Lung (tissue), 12 donors: ENCODE results near the gene TSKU. TPM values are rescaled to one million over a fixed set of nuclear protein-coding genes. Genes with fewer than 3 reads are reported as not detected.

ENCODE experiments used
- ATAC-seq: fragments of 200-7000 bp; cut with Tn5 transposase; one replicate; pipeline ENCODE4 v1.9.1; 2020; ENCODE audit warnings: moderate number of reproducible peaks; ENCODE audit not compliant: insufficient read depth, low FRiP score
- DNase-seq, 3 donors: peaks; one replicate each; pipeline ENCODE4 v3.0.0-alpha.2; 2013 to 2017
- H3K27ac ChIP-seq, 2 donors: one replicate each; pipeline ENCODE4 v1.5.1; 2013; ENCODE audit warnings: mild to moderate bottlenecking in 2 of 2, moderate library complexity in 2 of 2, control low read depth in 1 of 2, inconsistent platforms in 1 of 2, low read depth in 1 of 2, low read length in 1 of 2
- H3K27me3 ChIP-seq, 3 donors: one replicate each; pipeline ENCODE4 v1.5.1; 2013; ENCODE audit warnings: low read length in 2 of 3; ENCODE audit not compliant: control insufficient read depth in 3 of 3, insufficient read depth in 3 of 3
- H3K36me3 ChIP-seq, 4 donors: one replicate each; pipeline ENCODE4 v1.5.1; 2013; ENCODE audit warnings: low read length in 4 of 4, mild to moderate bottlenecking in 1 of 4, moderate library complexity in 1 of 4; ENCODE audit not compliant: control insufficient read depth in 4 of 4, insufficient read depth in 4 of 4
- H3K4me1 ChIP-seq, 5 donors: one replicate each; pipeline ENCODE4 v1.5.1; 2013; ENCODE audit warnings: low read length in 5 of 5, mild to moderate bottlenecking in 2 of 5, moderate library complexity in 1 of 5; ENCODE audit not compliant: control insufficient read depth in 5 of 5, insufficient read depth in 5 of 5
- H3K4me3 ChIP-seq: one replicate; pipeline ENCODE4 v1.5.1; 2013; ENCODE audit warnings: mild to moderate bottlenecking, control low read depth, moderate library complexity
- H3K9ac ChIP-seq, 2 donors: one replicate each; pipeline ENCODE4 v1.5.1; 2013; ENCODE audit warnings: low read length in 2 of 2, control low read depth in 1 of 2; ENCODE audit not compliant: insufficient read depth in 1 of 2
- H3K9me3 ChIP-seq, 4 donors: one replicate each; pipeline ENCODE4 v1.5.1; 2013; ENCODE audit warnings: low read length in 3 of 4, mild to moderate bottlenecking in 1 of 4, moderate library complexity in 1 of 4; ENCODE audit not compliant: control insufficient read depth in 4 of 4, insufficient read depth in 3 of 4
- WGBS, 2 donors: extraction: QIAGEN DNeasy Blood & Tissue Kit; methylation state at CpG; one replicate each; pipeline ENCODE4 v1.1.7; 2013; 5-methylcytosine and 5-hydroxymethylcytosine counted together
- polyA plus RNA-seq, 2 donors: library from polyadenylated mRNA; stranded (reverse); fragments of 200-250 nt; gene quantifications; one replicate each; pipeline ENCODE4 v1.2.1, GENCODE V29; 2013
- total RNA-seq, 2 donors: library from RNA; depleted of rRNA in 1 of 2; stranded (reverse); fragments of >200 nt in 1 of 2; gene quantifications; one replicate each; pipeline ENCODE4 v1.2.1, GENCODE V29; 2014 to 2021
- TF ChIP-seq, protein P1 (sequence below): IDR thresholded peaks from 2 replicates; pipeline ENCODE4 v1.5.1; 2012; ENCODE audit warnings: mild to moderate bottlenecking; ENCODE audit errors: control extremely low read depth, extremely low read depth
- donor health status: control.
- donor health status: control.
- donor health status: Bipolar disorder and iron deficiency.
- donor health status: healthy.
- donor health status: DM: yes; HTN: yes; CAD: no.

Gene TSKU
- total and polyA plus RNA-seq, 4 donors = 3.7 to 18.6 (median 11.6) TPM

- H3K9ac ChIP-seq = no peak overlapping the region
- H3K27me3 ChIP-seq = peaks cover 0 to 3% (median 0%) of the 10 kb centered on the region in 3 donors
- ATAC-seq (no peak), DNase-seq (no peak)
- TF ChIP-seq, protein P1, sequence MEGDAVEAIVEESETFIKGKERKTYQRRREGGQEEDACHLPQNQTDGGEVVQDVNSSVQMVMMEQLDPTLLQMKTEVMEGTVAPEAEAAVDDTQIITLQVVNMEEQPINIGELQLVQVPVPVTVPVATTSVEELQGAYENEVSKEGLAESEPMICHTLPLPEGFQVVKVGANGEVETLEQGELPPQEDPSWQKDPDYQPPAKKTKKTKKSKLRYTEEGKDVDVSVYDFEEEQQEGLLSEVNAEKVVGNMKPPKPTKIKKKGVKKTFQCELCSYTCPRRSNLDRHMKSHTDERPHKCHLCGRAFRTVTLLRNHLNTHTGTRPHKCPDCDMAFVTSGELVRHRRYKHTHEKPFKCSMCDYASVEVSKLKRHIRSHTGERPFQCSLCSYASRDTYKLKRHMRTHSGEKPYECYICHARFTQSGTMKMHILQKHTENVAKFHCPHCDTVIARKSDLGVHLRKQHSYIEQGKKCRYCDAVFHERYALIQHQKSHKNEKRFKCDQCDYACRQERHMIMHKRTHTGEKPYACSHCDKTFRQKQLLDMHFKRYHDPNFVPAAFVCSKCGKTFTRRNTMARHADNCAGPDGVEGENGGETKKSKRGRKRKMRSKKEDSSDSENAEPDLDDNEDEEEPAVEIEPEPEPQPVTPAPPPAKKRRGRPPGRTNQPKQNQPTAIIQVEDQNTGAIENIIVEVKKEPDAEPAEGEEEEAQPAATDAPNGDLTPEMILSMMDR = no peak
- H3K36me3 ChIP-seq = no peaks in the 10 kb centered on the region
- H3K4me3 ChIP-seq = no peak overlapping the region
- H3K4me1 ChIP-seq = peaks cover 0 to 5% (median 0%) of the 10 kb centered on the region in 5 donors
- WGBS, 2 donors = 87 to 90% methylated on average over 3 of the region's 3 CpGs
- H3K27ac ChIP-seq = no peak overlapping the region
- no peaks in the 10 kb centered on the region for H3K9me3 ChIP-seq
Observed at GRCh38 chr11:76845069-76845468, 61.9 kb downstream of the TSKU start.

- H3K9me3 ChIP-seq = no peaks in the 10 kb centered on the region
- TF ChIP-seq, protein P1 = no peak
- H3K9ac ChIP-seq = no peak overlapping the region
- peaks cover 0 to 7% (median 0%) of the 10 kb centered on the region in 5 donors for H3K4me1 ChIP-seq
- WGBS, 2 donors = 91% methylated on average over 3 of the region's 3 CpGs
- no peak for DNase-seq
- peaks cover 0 to 4% (median 0%) of the 10 kb centered on the region in 3 donors for H3K27me3 ChIP-seq
- no peaks in the 10 kb centered on the region for H3K36me3 ChIP-seq
- no peak for ATAC-seq
- no peak overlapping the region for H3K4me3 ChIP-seq
- H3K27ac ChIP-seq = no peak overlapping the region
Observed at GRCh38 chr11:76846441-76846840, 63.3 kb downstream of the TSKU start.

Other genes with a start within 250 kb of the TSKU start
- 10 to 100 TPM; 38.3 to 69.9 TPM for gene LRRC32, start 112.6 kb upstream of the TSKU start, total RNA-seq
- gene LRRC32, start 112.6 kb upstream of the TSKU start, polyA plus RNA-seq = 100 to 1,000 TPM; 100 to 159 TPM
- gene ACER3, start 77.6 kb downstream of the TSKU start, total RNA-seq = 10 to 100 TPM; 14.4 to 37.0 TPM
- gene ACER3, start 77.6 kb downstream of the TSKU start, polyA plus RNA-seq = 10 to 100 TPM in 1 of 2 donors, 1 to 10 TPM in 1; 7.9 to 11.1 TPM